ENCODE data around the gene CDK6. TPM values are rescaled to one million over a fixed set of nuclear protein-coding genes. Genes with fewer than 3 reads are reported as not detected.

CDK6 gene
- polyA plus RNA-seq, 1 donor (not counting 4 experiments of a cell fraction or from before 2014, with no cell fraction given), result 53.5 TPM

GRCh38 chr7:92707435-92707834 is 128.9 kb downstream of the CDK6 start:
- no peak overlapping the region for H3K4me3 ChIP-seq (ENCODE audit: control insufficient read depth in 2 of 3, extremely low read depth in 1 of 3, insufficient read depth in 2 of 3, low read depth in 1 of 3, low read length in 3 of 3)
- no peak overlapping the region for H3K27ac ChIP-seq (ENCODE audit: control insufficient read depth, insufficient read depth, low read length)
- H3K4me2 ChIP-seq (ENCODE audit: control insufficient read depth, extremely low read depth, insufficient read depth, low read depth, low read length), result no peak overlapping the region
- no peaks in the 10 kb centered on the region for H3K4me1 ChIP-seq (ENCODE audit: control insufficient read depth, extremely low read depth, insufficient read depth, low read length)
- FAIRE-seq (no peak), DNase-seq (ENCODE audit: low read depth, low spot score) (no peak)
- no peak for TF ChIP-seq EZH2 (IDR thresholded peaks at IDR 0.05; ENCODE audit: low read length)
- TF ChIP-seq CTCF (optimal IDR thresholded peaks at IDR 0.05 in 1 of 3, IDR thresholded peaks at IDR 0.05 in 1 of 3, conservative IDR thresholded peaks at IDR 0.05 in 1 of 3; ENCODE audit: extremely low read depth in 1 of 3, insufficient read depth in 2 of 3, low read length in 3 of 3), result no peak
- peaks cover 58% of the 10 kb centered on the region for H3K79me2 ChIP-seq (ENCODE audit: control insufficient read depth, insufficient read depth, low read length)
- dilution Hi-C loops (cut with MboI; ENCODE audit: extremely low pct_ligation_motif_present, low sequenced_read_pairs), result no loop called here
- H4K20me1 ChIP-seq (ENCODE audit: control insufficient read depth, extremely low read depth, insufficient read depth, low read length), result no peaks in the 10 kb centered on the region
- H3K9ac ChIP-seq (ENCODE audit: control insufficient read depth, extremely low read depth, insufficient read depth, low read length), result no peak overlapping the region
- H3K9me3 ChIP-seq (ENCODE audit: control insufficient read depth, low read depth, low read length), result no peaks in the 10 kb centered on the region
- H3K36me3 ChIP-seq (ENCODE audit: control insufficient read depth in 2 of 2, extremely low read depth in 1 of 2, insufficient read depth in 2 of 2, low read length in 2 of 2), result peaks cover 3 to 4% of the 10 kb centered on the region in 2 experiments
- H2AFZ ChIP-seq (ENCODE audit: control insufficient read depth, low read length), result no peak overlapping the region
- no peaks in the 10 kb centered on the region for H3K9me1 ChIP-seq (ENCODE audit: control insufficient read depth, extremely low read depth, insufficient read depth, low read length)
- H3K27me3 ChIP-seq (ENCODE audit: control insufficient read depth, extremely low read depth, insufficient read depth, low read length), result no peaks in the 10 kb centered on the region

GRCh38 chr7:92706563-92706962 is 129.8 kb downstream of the CDK6 start:
- Histone ChIP-seq H3K4me2 (ENCODE audit: control insufficient read depth, extremely low read depth, insufficient read depth, low read depth, low read length) (no peak overlapping the region), H3K4me3 (ENCODE audit: control insufficient read depth in 2 of 3, extremely low read depth in 1 of 3, insufficient read depth in 2 of 3, low read depth in 1 of 3, low read length in 3 of 3) (no peak overlapping the region), H4K20me1 (ENCODE audit: control insufficient read depth, extremely low read depth, insufficient read depth, low read length) (no peaks in the 10 kb centered on the region), H2AFZ (ENCODE audit: control insufficient read depth, low read length) (no peak overlapping the region), H3K9me3 (ENCODE audit: control insufficient read depth, low read depth, low read length) (no peaks in the 10 kb centered on the region), H3K9ac (ENCODE audit: control insufficient read depth, extremely low read depth, insufficient read depth, low read length) (no peak overlapping the region), H3K27ac (ENCODE audit: control insufficient read depth, insufficient read depth, low read length) (no peak overlapping the region), H3K4me1 (ENCODE audit: control insufficient read depth, extremely low read depth, insufficient read depth, low read length) (no peaks in the 10 kb centered on the region), H3K36me3 (ENCODE audit: control insufficient read depth in 2 of 2, extremely low read depth in 1 of 2, insufficient read depth in 2 of 2, low read length in 2 of 2) (peaks cover 3 to 4% of the 10 kb centered on the region in 2 experiments), H3K27me3 (ENCODE audit: control insufficient read depth, extremely low read depth, insufficient read depth, low read length) (no peaks in the 10 kb centered on the region), H3K9me1 (ENCODE audit: control insufficient read depth, extremely low read depth, insufficient read depth, low read length) (no peaks in the 10 kb centered on the region), H3K79me2 (ENCODE audit: control insufficient read depth, insufficient read depth, low read length) (peaks cover 57% of the 10 kb centered on the region)
- dilution Hi-C loops (cut with MboI; ENCODE audit: extremely low pct_ligation_motif_present, low sequenced_read_pairs), result no loop called here
- TF ChIP-seq EZH2 (IDR thresholded peaks at IDR 0.05; ENCODE audit: low read length), result no peak
- no peak for TF ChIP-seq CTCF (optimal IDR thresholded peaks at IDR 0.05 in 1 of 3, IDR thresholded peaks at IDR 0.05 in 1 of 3, conservative IDR thresholded peaks at IDR 0.05 in 1 of 3; ENCODE audit: extremely low read depth in 1 of 3, insufficient read depth in 2 of 3, low read length in 3 of 3)
- FAIRE-seq (no peak), DNase-seq (ENCODE audit: low read depth, low spot score) (no peak)

Data from keratinocyte (primary cell).